ENCODE results near the gene PPP2R5C.

The PPP2R5C gene

GRCh38 chr14:101862177-101862576 lies 100.7 kb downstream of the PPP2R5C start:
- DNase-seq (ENCODE audit: low spot score): no peak

- no peak for DNase-seq (ENCODE audit: low spot score)
Measured at GRCh38 chr14:101862711-101863110, 101.2 kb downstream of the PPP2R5C start.

GRCh38 chr14:101865288-101865687 lies 103.8 kb downstream of the PPP2R5C start:
- no peak for DNase-seq (ENCODE audit: low spot score)

- DNase-seq (ENCODE audit: low spot score): no peak
Measured at GRCh38 chr14:101867854-101868253, 106.3 kb downstream of the PPP2R5C start.

- no peak for DNase-seq (ENCODE audit: low spot score)
Measured at GRCh38 chr14:101869217-101869616, 107.7 kb downstream of the PPP2R5C start.

- no peak for DNase-seq (ENCODE audit: low spot score)
Measured at GRCh38 chr14:101870273-101870939, 108.9 kb downstream of the PPP2R5C start.

GRCh38 chr14:101872346-101872745 lies 110.8 kb downstream of the PPP2R5C start:
- no peak for DNase-seq (ENCODE audit: low spot score)

- no peak for DNase-seq (ENCODE audit: low spot score)
Measured at GRCh38 chr14:101873076-101873825, 111.7 kb downstream of the PPP2R5C start.

GRCh38 chr14:101873991-101874390 lies 112.5 kb downstream of the PPP2R5C start:
- DNase-seq (ENCODE audit: low spot score): no peak

- DNase-seq (ENCODE audit: low spot score): no peak
Measured at GRCh38 chr14:101875041-101875726, 113.7 kb downstream of the PPP2R5C start.

GRCh38 chr14:101875727-101876554 lies 114.4 kb downstream of the PPP2R5C start:
- DNase-seq (ENCODE audit: low spot score): peak; percentile 1

GRCh38 chr14:101876555-101876938 lies 115.0 kb downstream of the PPP2R5C start:
- DNase-seq (ENCODE audit: low spot score): peak; percentile 89

GRCh38 chr14:101877766-101878165 lies 116.3 kb downstream of the PPP2R5C start:
- DNase-seq (ENCODE audit: low spot score): no peak

- no peak for DNase-seq (ENCODE audit: low spot score)
Measured at GRCh38 chr14:101878211-101878821, 116.8 kb downstream of the PPP2R5C start.

GRCh38 chr14:101878822-101879528 lies 117.5 kb downstream of the PPP2R5C start:
- DNase-seq (ENCODE audit: low spot score): no peak

- DNase-seq (ENCODE audit: low spot score): no peak
Measured at GRCh38 chr14:101879529-101880336, 118.2 kb downstream of the PPP2R5C start.

GRCh38 chr14:101881426-101881825 lies 119.9 kb downstream of the PPP2R5C start:
- no peak for DNase-seq (ENCODE audit: low spot score)

- DNase-seq (ENCODE audit: low spot score): no peak
Measured at GRCh38 chr14:101882141-101882935, 120.8 kb downstream of the PPP2R5C start.
